GM19025 (cell line): ENCODE measurements around the gene NRP2.

Source experiments
- ATAC-seq: cut with Tn5 transposase; IDR thresholded peaks from one replicate; pipeline ENCODE4 v1.9.1; 2021; ENCODE audit warnings: mild to moderate bottlenecking, low read depth, moderate library complexity; ENCODE audit not compliant: unreplicated experiment

The NRP2 gene

DNA sequence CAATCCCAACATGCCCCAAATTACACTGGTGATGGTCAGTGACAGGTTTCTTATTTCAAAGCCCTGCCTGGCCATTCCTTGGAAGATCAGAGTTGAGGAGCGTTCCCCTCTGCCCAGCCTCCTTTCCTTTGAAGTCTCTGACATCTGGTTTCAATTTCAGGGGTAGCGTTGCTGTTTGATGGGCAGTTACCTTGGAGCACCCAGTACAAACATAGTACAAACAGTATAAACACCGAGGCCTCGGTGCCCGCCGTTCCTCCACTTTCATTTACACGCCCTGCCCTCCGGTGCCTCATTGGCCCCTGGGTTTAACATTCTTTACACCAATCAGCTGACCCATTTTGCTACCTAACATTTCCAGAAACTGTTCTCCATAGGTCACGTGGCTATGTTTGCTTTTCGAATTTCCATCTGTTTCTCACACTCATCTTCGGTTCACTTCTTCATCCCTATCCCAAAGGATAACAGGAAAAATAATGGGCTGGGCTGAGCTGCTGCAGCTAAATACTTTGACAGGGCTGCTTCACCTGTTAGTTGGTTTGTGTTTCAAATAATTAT lies 65.6 kb downstream of the NRP2 start:
- ATAC-seq, result no peak

- ATAC-seq, result no peak
Measured at GRCh38 chr2:205748639-205749038, 66.3 kb downstream of the NRP2 start.

- ATAC-seq, result no peak
Measured at GRCh38 chr2:205749078-205749477, 66.8 kb downstream of the NRP2 start.

GRCh38 chr2:205750797-205751196 lies 68.5 kb downstream of the NRP2 start:
- ATAC-seq, result no peak

GRCh38 chr2:205751569-205752031 lies 69.3 kb downstream of the NRP2 start:
- ATAC-seq, result no peak

DNA sequence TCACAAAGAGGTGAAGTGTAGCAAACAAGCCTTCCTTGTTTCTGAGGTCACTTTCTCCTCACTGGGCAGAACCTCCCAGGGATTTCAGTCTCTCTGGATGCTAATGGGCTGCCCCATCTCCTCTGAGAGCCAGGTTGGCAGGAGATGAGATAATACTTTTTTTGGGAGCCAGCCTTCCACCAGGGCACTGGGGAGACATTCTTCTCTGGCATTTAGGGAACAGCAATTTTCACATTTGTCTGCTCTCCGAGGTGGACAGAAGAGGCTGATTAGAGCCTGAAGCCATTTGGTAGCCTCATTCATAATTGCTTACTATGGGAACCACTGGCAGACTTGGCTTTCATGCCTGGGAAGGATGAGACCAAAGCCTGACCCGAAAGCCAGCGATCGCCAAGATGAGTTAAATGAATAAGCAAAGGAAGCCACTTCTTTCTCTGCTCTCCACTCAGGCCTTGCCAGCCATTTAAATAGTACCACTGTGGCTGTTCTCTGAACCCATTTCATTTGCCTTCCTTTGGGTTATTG lies 70.1 kb downstream of the NRP2 start:
- no peak for ATAC-seq

DNA sequence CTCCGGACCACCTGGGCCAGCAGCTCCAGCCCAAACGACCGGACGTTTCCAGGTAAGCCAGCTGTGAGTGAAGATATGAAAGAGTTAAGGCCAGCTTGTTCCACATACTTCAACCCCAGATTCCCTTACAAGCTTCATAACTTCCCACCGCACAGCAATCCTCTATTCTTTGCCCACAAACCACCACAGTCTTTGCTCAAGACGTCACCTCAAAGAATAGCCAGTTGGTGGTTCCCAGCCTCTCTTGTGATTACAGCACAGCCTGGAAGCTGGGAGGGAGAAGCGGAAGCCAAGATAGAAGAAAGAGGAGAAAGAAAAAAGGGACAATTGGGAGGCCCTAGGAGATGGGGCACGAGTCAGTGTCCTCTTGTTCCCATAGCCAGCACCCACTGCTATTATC lies 70.6 kb downstream of the NRP2 start:
- ATAC-seq, result no peak

GRCh38 chr2:205754285-205754923 lies 72.1 kb downstream of the NRP2 start:
- no peak for ATAC-seq

DNA sequence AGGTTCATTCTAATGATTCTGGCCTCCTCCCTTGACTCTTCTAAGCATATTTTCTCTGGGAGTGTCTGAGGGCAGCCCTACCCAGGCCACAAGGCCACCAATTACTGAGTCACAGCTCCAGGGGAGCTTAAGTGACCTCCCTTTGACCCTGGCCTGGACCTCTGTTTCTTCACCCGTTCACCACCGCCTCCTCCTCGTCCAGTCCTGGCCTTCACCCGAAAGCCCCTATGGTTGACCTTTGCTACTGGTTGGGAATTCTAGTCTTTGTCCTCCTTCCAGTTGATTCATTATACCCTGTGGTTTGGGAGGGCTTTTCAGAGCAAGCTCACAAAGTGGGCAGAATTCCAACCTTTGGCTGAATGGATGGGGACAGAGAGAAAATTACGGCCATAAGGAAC lies 72.6 kb downstream of the NRP2 start:
- ATAC-seq, result no peak

GRCh38 chr2:205755923-205756322 lies 73.6 kb downstream of the NRP2 start:
- no peak for ATAC-seq

- no peak for ATAC-seq
Measured at GRCh38 chr2:205757271-205757670, 75.0 kb downstream of the NRP2 start.

- ATAC-seq, result no peak
Measured at GRCh38 chr2:205758051-205758450, 75.8 kb downstream of the NRP2 start.

- no peak for ATAC-seq
Measured at GRCh38 chr2:205758500-205758899, 76.2 kb downstream of the NRP2 start.

DNA sequence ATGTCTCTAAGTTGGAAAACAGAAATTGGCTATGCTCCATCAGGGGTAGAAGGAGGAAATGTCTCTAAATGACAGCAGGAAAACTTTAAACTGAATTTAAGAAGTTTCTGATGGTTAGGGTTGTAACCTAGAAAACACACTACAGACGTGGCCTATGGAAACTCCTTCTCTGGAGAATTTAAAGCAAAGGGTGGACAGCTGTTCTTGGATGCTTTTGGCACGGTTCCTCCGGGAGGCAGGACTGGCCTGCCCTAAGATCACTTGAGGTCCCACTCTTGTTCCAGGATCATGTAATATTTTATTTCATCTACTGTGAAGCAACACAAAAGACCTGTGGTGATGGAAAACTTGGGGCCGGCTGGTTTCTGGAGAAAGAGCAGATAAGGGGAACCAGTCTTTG lies 77.0 kb downstream of the NRP2 start:
- ATAC-seq, result no peak

- ATAC-seq, result no peak
Measured at GRCh38 chr2:205759732-205760131, 77.4 kb downstream of the NRP2 start.

DNA sequence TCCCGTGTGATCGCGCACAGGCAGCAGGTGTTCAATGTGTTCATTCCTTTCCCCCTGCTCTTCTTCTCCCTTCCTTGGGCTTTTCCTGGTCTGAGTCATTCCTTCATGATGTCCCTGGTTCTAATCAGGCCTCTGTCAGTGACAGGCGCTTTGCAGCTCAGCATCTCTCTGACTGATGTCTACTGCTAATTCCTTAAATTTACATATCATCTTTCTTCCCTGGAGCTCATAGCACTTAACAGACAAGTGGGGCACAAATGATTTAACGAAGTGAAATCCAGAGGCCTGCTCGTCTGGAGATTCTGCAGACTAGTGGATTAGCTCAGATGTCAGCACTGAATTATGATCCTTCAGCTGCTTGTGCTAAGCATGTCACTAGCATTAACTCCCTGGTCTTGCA lies 77.9 kb downstream of the NRP2 start:
- no peak for ATAC-seq

DNA sequence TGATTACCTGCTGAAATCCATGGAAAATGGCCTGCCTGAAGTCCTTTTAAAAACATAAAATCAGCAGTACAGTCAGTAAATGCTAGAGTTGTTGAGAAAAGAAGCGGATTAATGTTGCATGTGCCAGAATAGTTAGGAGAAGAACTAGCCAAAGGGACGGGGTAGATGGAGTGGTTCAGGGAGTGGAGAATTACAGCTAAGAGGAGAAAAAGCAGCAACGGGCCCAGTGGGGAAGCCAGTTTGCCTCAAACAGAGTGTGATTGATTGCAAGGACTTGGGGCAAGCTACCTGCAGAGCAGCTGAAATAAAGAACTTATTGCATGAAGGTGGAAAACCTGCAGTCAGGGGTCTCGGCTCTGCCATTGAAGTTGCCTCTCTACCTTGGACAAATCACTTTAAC lies 79.1 kb downstream of the NRP2 start:
- ATAC-seq, result no peak

- no peak for ATAC-seq
Measured at GRCh38 chr2:205762881-205763280, 80.6 kb downstream of the NRP2 start.

DNA sequence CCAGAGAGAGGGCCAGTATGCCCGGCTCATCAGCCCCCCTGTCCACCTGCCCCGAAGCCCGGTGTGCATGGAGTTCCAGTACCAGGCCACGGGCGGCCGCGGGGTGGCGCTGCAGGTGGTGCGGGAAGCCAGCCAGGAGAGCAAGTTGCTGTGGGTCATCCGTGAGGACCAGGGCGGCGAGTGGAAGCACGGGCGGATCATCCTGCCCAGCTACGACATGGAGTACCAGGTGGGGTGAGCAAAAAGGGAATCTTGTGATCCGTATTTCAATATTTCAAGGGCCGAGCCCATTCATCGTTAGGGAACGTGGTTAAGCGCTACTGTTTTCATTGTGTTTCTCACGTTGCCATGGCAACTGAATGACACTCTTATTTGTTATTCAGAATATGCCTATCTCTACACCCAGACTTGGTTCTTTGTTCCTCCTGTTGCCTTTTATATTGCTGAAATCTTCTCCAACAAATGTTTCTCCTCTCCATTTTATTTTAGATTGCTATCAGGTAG lies 81.5 kb downstream of the NRP2 start:
- no peak for ATAC-seq

- no peak for ATAC-seq
Measured at GRCh38 chr2:205764270-205764746, 82.0 kb downstream of the NRP2 start.

DNA sequence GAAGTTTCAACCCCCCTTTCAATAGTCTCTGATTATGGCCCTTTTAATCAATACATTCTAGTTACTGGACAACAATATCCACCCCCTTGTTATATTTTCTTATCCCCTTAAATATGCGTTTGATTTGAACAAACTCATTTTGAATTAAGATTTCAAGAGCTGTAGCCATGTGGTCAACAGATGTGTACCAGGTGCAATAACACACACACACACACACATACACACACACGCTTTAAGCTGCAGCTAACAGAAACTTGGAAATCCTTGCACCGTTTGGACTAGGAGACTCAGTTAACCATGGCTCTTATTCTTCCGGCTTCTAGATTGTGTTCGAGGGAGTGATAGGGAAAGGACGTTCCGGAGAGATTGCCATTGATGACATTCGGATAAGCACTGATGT lies 82.8 kb downstream of the NRP2 start:
- no peak for ATAC-seq

- ATAC-seq, result no peak
Measured at GRCh38 chr2:205766779-205767359, 84.6 kb downstream of the NRP2 start.
